Body of pancreas (tissue), 4 donors: Measurements from ENCODE around the gene POFUT1.

Source experiments
- CTCF ChIP-seq, 7 experiments: fragments of 450-650 bp in 4 of 7; fragments of 200-600 bp in 3 of 7; sonication (generic) in 3 of 7; IDR thresholded peaks; one replicate each; pipeline ENCODE4 v1.5.1; 2016 to 2019; ENCODE audit warnings: antibody characterized with exemption in 7 of 7
- POLR2A ChIP-seq, 3 donors: fragments of 450-650 bp; IDR thresholded peaks; one replicate each; pipeline ENCODE4 v1.6.1; 2016; ENCODE audit warnings: antibody characterized with exemption in 3 of 3, mild to moderate bottlenecking in 2 of 3

GRCh38 chr20:32287231-32287638, 79.6 kb downstream of the POFUT1 start:
- TF ChIP-seq CTCF (IDR thresholded peaks at IDR 0.05): no peak
- no peak for TF ChIP-seq POLR2A (IDR thresholded peaks at IDR 0.05)
